COLO668 (cell line): ENCODE measurements around the gene BAZ2B.

Source experiments
- DNase-seq: peaks from one replicate; lab custom pipeline; 2025; ENCODE audit not compliant: unreplicated experiment; lab: John Stamatoyannopoulos, UW

Gene BAZ2B

GRCh38 chr2:159462961-159463360 is 153.4 kb downstream of the BAZ2B start:
- DNase-seq: no peak

GRCh38 chr2:159462201-159462785 is 154.1 kb downstream of the BAZ2B start:
- no peak for DNase-seq

GRCh38 chr2:159461076-159461475 is 155.3 kb downstream of the BAZ2B start:
- DNase-seq: no peak

GRCh38 chr2:159460227-159460626 is 156.1 kb downstream of the BAZ2B start:
- DNase-seq: no peak

- DNase-seq: no peak
Measured at GRCh38 chr2:159459279-159459678, 157.1 kb downstream of the BAZ2B start.

GRCh38 chr2:159457589-159457988 is 158.8 kb downstream of the BAZ2B start:
- DNase-seq: no peak

GRCh38 chr2:159456500-159457426 is 159.6 kb downstream of the BAZ2B start:
- DNase-seq: no peak

- no peak for DNase-seq
Measured at GRCh38 chr2:159455330-159455918, 160.9 kb downstream of the BAZ2B start.

- no peak for DNase-seq
Measured at GRCh38 chr2:159454185-159454584, 162.2 kb downstream of the BAZ2B start.

GRCh38 chr2:159450180-159450579 is 166.2 kb downstream of the BAZ2B start:
- no peak for DNase-seq

GRCh38 chr2:159449504-159450124 is 166.7 kb downstream of the BAZ2B start:
- no peak for DNase-seq

GRCh38 chr2:159446817-159447216 is 169.5 kb downstream of the BAZ2B start:
- DNase-seq: no peak

- DNase-seq: no peak
Measured at GRCh38 chr2:159446201-159446600, 170.1 kb downstream of the BAZ2B start.

- DNase-seq: no peak
Measured at GRCh38 chr2:159445307-159445706, 171.0 kb downstream of the BAZ2B start.

GRCh38 chr2:159444754-159445153 is 171.6 kb downstream of the BAZ2B start:
- DNase-seq: no peak

GRCh38 chr2:159442159-159442852 is 174.0 kb downstream of the BAZ2B start:
- DNase-seq: no peak

GRCh38 chr2:159441182-159441581 is 175.2 kb downstream of the BAZ2B start:
- no peak for DNase-seq

GRCh38 chr2:159439421-159439820 is 176.9 kb downstream of the BAZ2B start:
- no peak for DNase-seq

- no peak for DNase-seq
Measured at GRCh38 chr2:159438720-159439353, 177.5 kb downstream of the BAZ2B start.

- no peak for DNase-seq
Measured at GRCh38 chr2:159438284-159438683, 178.1 kb downstream of the BAZ2B start.

- no peak for DNase-seq
Measured at GRCh38 chr2:159432610-159433009, 183.7 kb downstream of the BAZ2B start.
